ENCODE measurements around the gene YWHAH.

Gene YWHAH

GRCh38 chr22:31960767-31961166 is 16.4 kb downstream of the YWHAH start:
- Histone ChIP-seq H3K27ac (ENCODE audit: low read depth, low read length) (no peak overlapping the region), H2AK5ac (ENCODE audit: low read length) (no peak overlapping the region), H3K79me1 (ENCODE audit: low read length) (peaks cover 11% of the 10 kb centered on the region), H3K27me3 (ENCODE audit: insufficient read depth, low read length, poor library complexity) (no peaks in the 10 kb centered on the region), H4K8ac (ENCODE audit: low read depth, low read length) (no peak overlapping the region), H2BK5ac (ENCODE audit: low read length) (no peak overlapping the region), H3K4me2 (ENCODE audit: low read length) (no peak overlapping the region), H2BK15ac (replicated peaks; ENCODE audit: low read depth) (no peak overlapping the region), H3K9ac (ENCODE audit: low read length) (no peak overlapping the region), H3K23ac (ENCODE audit: low read length) (no peak overlapping the region), H3K18ac (ENCODE audit: low read length) (no peak overlapping the region), H3K56ac (ENCODE audit: low read length) (no peak overlapping the region), H3K4me3 (ENCODE audit: low read length) (no peak overlapping the region), H2BK120ac (ENCODE audit: low read depth, low read length) (no peak overlapping the region), H3K4ac (ENCODE audit: low read depth, low read length) (no peak overlapping the region), H3K4me1 (ENCODE audit: control insufficient read depth, low read depth, low read length) (no peaks in the 10 kb centered on the region), H3K36me3 (ENCODE audit: control insufficient read depth, insufficient read depth, low read length) (peaks cover 10% of the 10 kb centered on the region), H3K79me2 (ENCODE audit: control insufficient read depth, insufficient read depth, low read length) (peaks cover 8% of the 10 kb centered on the region), H4K5ac (ENCODE audit: low read length) (no peak overlapping the region)
- DNase-seq: no peak
- WGBS (ENCODE audit: extremely low coverage, insufficient coverage, low lambda C conversion rate): no CpG with 5 or more reads among the region's 5 CpGs

- no peak overlapping the region for H4K5ac ChIP-seq (ENCODE audit: low read length)
- H3K36me3 ChIP-seq (ENCODE audit: control insufficient read depth, insufficient read depth, low read length): no peaks in the 10 kb centered on the region
- no peak overlapping the region for H2BK15ac ChIP-seq (replicated peaks; ENCODE audit: low read depth)
- H3K27me3 ChIP-seq (ENCODE audit: insufficient read depth, low read length, poor library complexity): no peaks in the 10 kb centered on the region
- H3K79me1 ChIP-seq (ENCODE audit: low read length): no peaks in the 10 kb centered on the region
- no peaks in the 10 kb centered on the region for H3K4me1 ChIP-seq (ENCODE audit: control insufficient read depth, low read depth, low read length)
- no peak overlapping the region for H2BK5ac ChIP-seq (ENCODE audit: low read length)
- H3K4me2 ChIP-seq (ENCODE audit: low read length): no peak overlapping the region
- H3K4me3 ChIP-seq (ENCODE audit: low read length): no peak overlapping the region
- no peak overlapping the region for H4K8ac ChIP-seq (ENCODE audit: low read depth, low read length)
- no peak overlapping the region for H3K23ac ChIP-seq (ENCODE audit: low read length)
- H2AK5ac ChIP-seq (ENCODE audit: low read length): no peak overlapping the region
- no peak overlapping the region for H2BK120ac ChIP-seq (ENCODE audit: low read depth, low read length)
- no peak overlapping the region for H3K27ac ChIP-seq (ENCODE audit: low read depth, low read length)
- whole genome bisulfite sequencing (ENCODE audit: extremely low coverage, insufficient coverage, low lambda C conversion rate): no CpG with 5 or more reads among the region's 12 CpGs
- no peak overlapping the region for H3K4ac ChIP-seq (ENCODE audit: low read depth, low read length)
- H3K79me2 ChIP-seq (ENCODE audit: control insufficient read depth, insufficient read depth, low read length): no peaks in the 10 kb centered on the region
- H3K18ac ChIP-seq (ENCODE audit: low read length): no peak overlapping the region
- no peak for DNase-seq
- H3K56ac ChIP-seq (ENCODE audit: low read length): no peak overlapping the region
- no peak overlapping the region for H3K9ac ChIP-seq (ENCODE audit: low read length)
Measured at GRCh38 chr22:31962387-31963125, 18.2 kb downstream of the YWHAH start.

- Histone ChIP-seq H3K18ac (ENCODE audit: low read length) (no peak overlapping the region), H3K4me1 (ENCODE audit: control insufficient read depth, low read depth, low read length) (no peaks in the 10 kb centered on the region), H2BK15ac (replicated peaks; ENCODE audit: low read depth) (no peak overlapping the region), H4K8ac (ENCODE audit: low read depth, low read length) (no peak overlapping the region), H3K79me2 (ENCODE audit: control insufficient read depth, insufficient read depth, low read length) (no peaks in the 10 kb centered on the region), H2AK5ac (ENCODE audit: low read length) (no peak overlapping the region), H4K5ac (ENCODE audit: low read length) (no peak overlapping the region), H3K4me2 (ENCODE audit: low read length) (no peak overlapping the region), H3K4ac (ENCODE audit: low read depth, low read length) (no peak overlapping the region), H3K56ac (ENCODE audit: low read length) (no peak overlapping the region), H3K36me3 (ENCODE audit: control insufficient read depth, insufficient read depth, low read length) (no peaks in the 10 kb centered on the region), H3K79me1 (ENCODE audit: low read length) (no peaks in the 10 kb centered on the region), H3K23ac (ENCODE audit: low read length) (no peak overlapping the region), H2BK120ac (ENCODE audit: low read depth, low read length) (no peak overlapping the region), H2BK5ac (ENCODE audit: low read length) (no peak overlapping the region), H3K9ac (ENCODE audit: low read length) (no peak overlapping the region), H3K27ac (ENCODE audit: low read depth, low read length) (no peak overlapping the region), H3K4me3 (ENCODE audit: low read length) (no peak overlapping the region), H3K27me3 (ENCODE audit: insufficient read depth, low read length, poor library complexity) (no peaks in the 10 kb centered on the region)
- WGBS (ENCODE audit: extremely low coverage, insufficient coverage, low lambda C conversion rate): no CpG with 5 or more reads among the region's 9 CpGs
- DNase-seq: no peak
Measured at GRCh38 chr22:31968022-31968421, 23.7 kb downstream of the YWHAH start.

DNA sequence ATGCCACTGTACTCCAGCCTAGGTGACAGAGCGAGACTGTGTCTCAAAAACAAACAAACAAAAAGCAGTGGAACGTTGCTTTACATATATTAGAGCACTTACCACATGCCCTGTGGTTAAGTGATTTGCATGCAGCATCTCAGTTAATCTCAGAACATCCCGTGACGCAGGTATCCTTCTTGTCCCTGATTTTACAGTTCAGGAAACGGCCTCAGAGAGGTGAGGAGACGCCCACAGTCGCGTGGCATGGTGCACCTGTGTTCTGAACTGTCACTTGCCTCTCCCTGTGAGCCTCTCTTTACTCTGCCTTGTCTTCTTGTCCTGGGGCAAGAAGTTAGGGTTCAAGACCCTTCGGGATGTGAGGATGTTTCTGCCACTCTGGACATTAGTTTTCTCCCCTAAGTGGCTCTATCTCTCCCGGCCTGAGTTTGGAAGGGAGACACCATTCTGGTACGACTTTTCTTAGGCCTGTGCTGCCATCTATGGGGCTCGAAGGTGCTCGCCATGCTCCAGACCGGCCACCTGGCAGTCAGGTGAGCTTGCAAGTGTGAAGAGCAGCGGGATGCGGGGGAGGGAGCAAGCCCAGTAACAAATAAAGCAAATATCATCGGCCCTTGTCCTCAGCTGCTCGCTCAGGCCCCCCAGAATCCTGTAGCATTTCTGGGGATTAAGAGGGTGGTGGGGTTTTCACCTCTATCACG is 25.6 kb downstream of the YWHAH start:
- Histone ChIP-seq H3K4me2 (ENCODE audit: low read length) (peak overlapping the region; percentile 96), H3K9ac (ENCODE audit: low read length) (no peak overlapping the region), H3K79me2 (ENCODE audit: control insufficient read depth, insufficient read depth, low read length) (no peaks in the 10 kb centered on the region), H3K4me3 (ENCODE audit: low read length) (peak overlapping the region; percentile 64), H4K5ac (ENCODE audit: low read length) (no peak overlapping the region), H2BK15ac (replicated peaks; ENCODE audit: low read depth) (no peak overlapping the region), H3K4ac (ENCODE audit: low read depth, low read length) (no peak overlapping the region), H3K79me1 (ENCODE audit: low read length) (no peaks in the 10 kb centered on the region), H2AK5ac (ENCODE audit: low read length) (no peak overlapping the region), H3K36me3 (ENCODE audit: control insufficient read depth, insufficient read depth, low read length) (no peaks in the 10 kb centered on the region), H3K27me3 (ENCODE audit: insufficient read depth, low read length, poor library complexity) (no peaks in the 10 kb centered on the region), H2BK5ac (ENCODE audit: low read length) (no peak overlapping the region), H4K8ac (ENCODE audit: low read depth, low read length) (no peak overlapping the region), H3K4me1 (ENCODE audit: control insufficient read depth, low read depth, low read length) (no peaks in the 10 kb centered on the region), H3K23ac (ENCODE audit: low read length) (no peak overlapping the region), H2BK120ac (ENCODE audit: low read depth, low read length) (no peak overlapping the region), H3K18ac (ENCODE audit: low read length) (no peak overlapping the region), H3K27ac (ENCODE audit: low read depth, low read length) (no peak overlapping the region), H3K56ac (ENCODE audit: low read length) (peak overlapping the region; percentile 34)
- peak; percentile 93 for DNase-seq
- WGBS (ENCODE audit: extremely low coverage, insufficient coverage, low lambda C conversion rate): no CpG with 5 or more reads among the region's 19 CpGs

DNA sequence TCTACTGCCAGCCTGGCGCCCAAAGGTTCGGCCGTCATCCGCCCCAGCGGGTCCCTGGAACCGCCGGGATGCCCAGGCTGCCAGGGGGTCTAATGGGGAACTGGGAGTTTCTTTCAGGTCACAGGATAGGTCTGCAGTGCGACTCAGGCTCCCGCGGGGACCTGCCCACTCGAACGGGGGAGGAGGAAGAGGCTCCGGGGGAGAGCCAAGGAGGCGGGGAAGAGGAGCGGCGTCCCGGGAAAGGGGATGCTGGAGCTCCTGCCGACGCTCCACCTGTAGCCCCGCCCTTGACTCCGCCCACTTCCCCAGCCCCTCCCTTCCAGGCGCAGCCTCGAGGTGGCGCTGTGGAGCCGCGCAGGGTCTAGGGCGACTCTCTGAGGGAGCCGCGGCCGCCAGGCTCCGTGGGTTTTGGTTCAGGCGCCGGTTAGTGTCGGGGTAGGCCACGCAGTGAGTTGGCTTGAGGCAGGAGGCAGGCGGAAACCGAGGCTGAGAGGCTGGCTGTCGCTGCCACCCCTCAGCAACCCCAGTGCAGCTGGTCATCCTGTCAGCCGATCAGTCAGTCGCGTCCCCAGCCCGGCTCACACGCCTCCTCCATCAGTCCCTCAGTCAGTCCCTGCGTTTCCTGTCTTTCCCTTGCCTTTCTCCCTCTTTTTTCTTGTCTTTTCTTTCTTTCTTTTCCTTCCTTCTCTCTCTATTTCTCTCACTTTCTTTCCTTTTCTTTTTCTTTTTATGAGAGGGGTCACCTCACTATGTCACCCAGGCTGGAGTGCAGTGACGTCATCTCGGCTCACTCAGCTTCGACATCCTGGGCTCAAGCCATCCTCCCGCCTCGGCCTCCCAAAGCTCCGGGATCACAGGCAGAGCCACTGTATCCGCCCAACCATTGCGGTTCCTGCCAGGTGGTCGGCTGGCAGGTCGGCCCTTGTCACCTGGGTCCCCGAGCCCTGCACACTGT is 26.4 kb downstream of the YWHAH start:
- no peak overlapping the region for H3K18ac ChIP-seq (ENCODE audit: low read length)
- H3K4ac ChIP-seq (ENCODE audit: low read depth, low read length): no peak overlapping the region
- no peak overlapping the region for H4K5ac ChIP-seq (ENCODE audit: low read length)
- H3K4me3 ChIP-seq (ENCODE audit: low read length): peak overlapping the region; percentile 64
- H3K4me2 ChIP-seq (ENCODE audit: low read length): peak overlapping the region; percentile 96
- DNase-seq: peak; percentile 88
- H3K56ac ChIP-seq (ENCODE audit: low read length): peak overlapping the region; percentile 88
- WGBS (ENCODE audit: extremely low coverage, insufficient coverage, low lambda C conversion rate): no CpG with 5 or more reads among the region's 55 CpGs
- H3K27ac ChIP-seq (ENCODE audit: low read depth, low read length): no peak overlapping the region
- peak overlapping the region; percentile 65 for H3K9ac ChIP-seq (ENCODE audit: low read length)
- H4K8ac ChIP-seq (ENCODE audit: low read depth, low read length): no peak overlapping the region
- no peaks in the 10 kb centered on the region for H3K36me3 ChIP-seq (ENCODE audit: control insufficient read depth, insufficient read depth, low read length)
- no peak overlapping the region for H2BK120ac ChIP-seq (ENCODE audit: low read depth, low read length)
- no peaks in the 10 kb centered on the region for H3K27me3 ChIP-seq (ENCODE audit: insufficient read depth, low read length, poor library complexity)
- no peak overlapping the region for H2AK5ac ChIP-seq (ENCODE audit: low read length)
- H3K79me2 ChIP-seq (ENCODE audit: control insufficient read depth, insufficient read depth, low read length): no peaks in the 10 kb centered on the region
- H3K4me1 ChIP-seq (ENCODE audit: control insufficient read depth, low read depth, low read length): no peaks in the 10 kb centered on the region
- H2BK5ac ChIP-seq (ENCODE audit: low read length): no peak overlapping the region
- H2BK15ac ChIP-seq (replicated peaks; ENCODE audit: low read depth): no peak overlapping the region
- H3K79me1 ChIP-seq (ENCODE audit: low read length): no peaks in the 10 kb centered on the region
- H3K23ac ChIP-seq (ENCODE audit: low read length): no peak overlapping the region
